Stomach (tissue), 4 donors: ENCODE measurements around the gene ANKS1B.

Source experiments
- EP300 ChIP-seq: sonication (generic); formaldehyde crosslinking; IDR thresholded peaks from one replicate; pipeline ENCODE4 v1.6.1; 2017; ENCODE audit warnings: antibody characterized with exemption
- POLR2A ChIP-seq, 4 donors: fragments of 450-650 bp; IDR thresholded peaks; one replicate each; pipeline ENCODE4 v1.6.1; 2016; ENCODE audit warnings: antibody characterized with exemption in 4 of 4, control low read depth in 2 of 4, mild to moderate bottlenecking in 1 of 4, moderate library complexity in 1 of 4
- TF ChIP-seq, protein P1 (sequence below), 7 experiments: fragments of 450-650 bp in 4 of 7; fragments of 200-600 bp in 3 of 7; sonication (generic) in 3 of 7; IDR thresholded peaks; one replicate each; pipeline ENCODE4 v1.5.1; 2016 to 2019; ENCODE audit warnings: antibody characterized with exemption in 7 of 7, control low read depth in 2 of 7, mild to moderate bottlenecking in 1 of 7

DNA sequence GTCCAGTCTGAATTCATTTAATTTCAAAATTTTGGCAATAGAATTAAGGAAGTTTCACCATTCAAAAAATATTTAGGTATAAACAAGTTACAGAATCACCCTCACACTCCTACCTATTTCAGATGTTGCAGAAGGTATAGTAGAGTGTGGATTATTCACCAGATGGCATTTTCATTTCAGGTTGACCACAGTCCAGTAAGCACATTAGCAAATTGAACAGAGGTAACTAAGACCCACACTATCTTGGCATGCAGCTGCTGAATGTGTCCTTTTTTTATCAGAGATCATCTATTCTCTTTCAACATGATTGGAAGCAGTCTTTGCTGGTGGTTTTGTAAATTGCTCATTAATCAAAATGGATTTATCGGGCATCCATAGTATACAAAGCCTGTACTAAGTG lies 488.9 kb downstream of the ANKS1B start:
- no peak for TF ChIP-seq EP300
- TF ChIP-seq, protein P1, sequence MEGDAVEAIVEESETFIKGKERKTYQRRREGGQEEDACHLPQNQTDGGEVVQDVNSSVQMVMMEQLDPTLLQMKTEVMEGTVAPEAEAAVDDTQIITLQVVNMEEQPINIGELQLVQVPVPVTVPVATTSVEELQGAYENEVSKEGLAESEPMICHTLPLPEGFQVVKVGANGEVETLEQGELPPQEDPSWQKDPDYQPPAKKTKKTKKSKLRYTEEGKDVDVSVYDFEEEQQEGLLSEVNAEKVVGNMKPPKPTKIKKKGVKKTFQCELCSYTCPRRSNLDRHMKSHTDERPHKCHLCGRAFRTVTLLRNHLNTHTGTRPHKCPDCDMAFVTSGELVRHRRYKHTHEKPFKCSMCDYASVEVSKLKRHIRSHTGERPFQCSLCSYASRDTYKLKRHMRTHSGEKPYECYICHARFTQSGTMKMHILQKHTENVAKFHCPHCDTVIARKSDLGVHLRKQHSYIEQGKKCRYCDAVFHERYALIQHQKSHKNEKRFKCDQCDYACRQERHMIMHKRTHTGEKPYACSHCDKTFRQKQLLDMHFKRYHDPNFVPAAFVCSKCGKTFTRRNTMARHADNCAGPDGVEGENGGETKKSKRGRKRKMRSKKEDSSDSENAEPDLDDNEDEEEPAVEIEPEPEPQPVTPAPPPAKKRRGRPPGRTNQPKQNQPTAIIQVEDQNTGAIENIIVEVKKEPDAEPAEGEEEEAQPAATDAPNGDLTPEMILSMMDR (IDR thresholded peaks at IDR 0.05), result no peak
- TF ChIP-seq POLR2A (IDR thresholded peaks at IDR 0.05), result no peak
